Spleen (tissue), 7 donors: Measurements from ENCODE around the gene UNC93A.

Experiments used
- CTCF ChIP-seq, 11 experiments: fragments of 200-600 bp in 7 of 11; fragments of 450-650 bp in 4 of 11; sonication (generic) in 4 of 11; IDR thresholded peaks in 8 of 11; conservative IDR thresholded peaks in 3 of 11; 1 replicate in 7 of 11; 2 replicates in 4 of 11; pipeline versions ENCODE4 v1.4.0 to v1.8.0; 2016 to 2021; ENCODE audit warnings: antibody characterized with exemption in 11 of 11, inconsistent platforms in 4 of 11, mild to moderate bottlenecking in 1 of 11
- POLR2AphosphoS5 ChIP-seq, 3 donors: sonication (generic); formaldehyde crosslinking; IDR thresholded peaks; one replicate each; pipeline ENCODE4 v1.5.1; 2017; ENCODE audit warnings: antibody characterized with exemption in 3 of 3
- donor health status: DM: no; HTN: no; CAD: no; lungs with moderate emphysema.
- donor health status: DM: no; HTN: no; CAD: no.
- donor health status: DM: no; HTN: no; CAD: no.

- no peak for TF ChIP-seq CTCF (IDR thresholded peaks at IDR 0.05 in 8 of 11, conservative IDR thresholded peaks at IDR 0.05 in 3 of 11)
- no peak for TF ChIP-seq POLR2AphosphoS5 (IDR thresholded peaks at IDR 0.05)
These were observed 15.7 kb upstream of the UNC93A start for GRCh38 chr6:167275436-167275835.
